ENCODE data around the gene LAMTOR4. TPM values are rescaled to one million over a fixed set of nuclear protein-coding genes. Genes with fewer than 3 reads are reported as not detected.
A peak's percentile ranks its signal among the peaks of the same experiment; 100 is the strongest.
"Not testable (repeated sequence)": the region's sequence is repeated elsewhere in the genome, so short reads cannot be mapped to it uniquely, and the experiment has no call there.

LAMTOR4 gene
- total and polyA plus RNA-seq, 7 donors = 48.7 to 141 (median 74.6) TPM

GRCh38 chr7:100190048-100190711, 41.5 kb downstream of the LAMTOR4 start:
- H3K9me3 ChIP-seq = no peaks in the 10 kb centered on the region
- H3K27me3 ChIP-seq (ENCODE audit: insufficient read depth in 3 of 3, low read length in 2 of 3) = peaks cover 0 to 3% (median 0%) of the 10 kb centered on the region in 3 donors
- peak in 3 of 4 donors; percentile 49 to 67 (median 56) for ATAC-seq
- no peaks in the 10 kb centered on the region for H3K4me1 ChIP-seq
- intact Hi-C loops (cut with DNase I) = no loop called here
- 64 to 77% (median 65%) methylated on average over 4 of the region's 4 CpGs for WGBS, 3 donors
- H3K27ac ChIP-seq = no peak overlapping the region
- H3K36me3 ChIP-seq (ENCODE audit: insufficient read depth in 1 of 2, low read depth in 1 of 2) = no peaks in the 10 kb centered on the region
- no peak overlapping the region for H3K4me3 ChIP-seq
- TF ChIP-seq CTCF (IDR thresholded peaks at IDR 0.05) = peak; percentile 39
- no peak for DNase-seq

- 56 to 68% (median 65%) methylated on average over 2 of the region's 2 CpGs for WGBS, 3 donors
- H3K4me3 ChIP-seq = no peak overlapping the region
- ATAC-seq (no peak), DNase-seq (no peak)
- H3K27me3 ChIP-seq (ENCODE audit: insufficient read depth in 3 of 3, low read length in 2 of 3) = peaks cover 0 to 4% (median 0%) of the 10 kb centered on the region in 3 donors
- intact Hi-C loops (cut with DNase I) = no loop called here
- H3K36me3 ChIP-seq (ENCODE audit: insufficient read depth in 1 of 2, low read depth in 1 of 2) = no peaks in the 10 kb centered on the region
- H3K9me3 ChIP-seq = no peaks in the 10 kb centered on the region
- no peaks in the 10 kb centered on the region for H3K4me1 ChIP-seq
- no peak for TF ChIP-seq CTCF (IDR thresholded peaks at IDR 0.05)
- no peak overlapping the region for H3K27ac ChIP-seq
These were observed 43.1 kb downstream of the LAMTOR4 start for GRCh38 chr7:100191775-100192174.

- H3K36me3 ChIP-seq (ENCODE audit: insufficient read depth in 1 of 2, low read depth in 1 of 2); H3K27me3 ChIP-seq (ENCODE audit: insufficient read depth in 3 of 3, low read length in 2 of 3); DNase-seq; intact Hi-C loops (cut with DNase I); H3K4me1 ChIP-seq; H3K27ac ChIP-seq; H3K9me3 ChIP-seq; ATAC-seq; H3K4me3 ChIP-seq: not testable (repeated sequence)
- 93 to 95% (median 93%) methylated on average over 6 of the region's 6 CpGs for WGBS, 3 donors
These were observed 43.7 kb downstream of the LAMTOR4 start for GRCh38 chr7:100192281-100192862.

GRCh38 chr7:100192969-100193368, 44.3 kb downstream of the LAMTOR4 start:
- Histone ChIP-seq H3K9me3 (no peaks in the 10 kb centered on the region), H3K27ac (no peak overlapping the region), H3K4me1 (no peaks in the 10 kb centered on the region), H3K27me3 (ENCODE audit: insufficient read depth in 3 of 3, low read length in 2 of 3) (peaks cover 0 to 4% (median 0%) of the 10 kb centered on the region in 3 donors), H3K36me3 (ENCODE audit: insufficient read depth in 1 of 2, low read depth in 1 of 2) (no peaks in the 10 kb centered on the region), H3K4me3 (no peak overlapping the region)
- WGBS, 3 donors = 69 to 88% (median 80%) methylated on average over 3 of the region's 3 CpGs
- DNase-seq (no peak), ATAC-seq (no peak)
- intact Hi-C loops (cut with DNase I) = no loop called here
- TF ChIP-seq CTCF (IDR thresholded peaks at IDR 0.05) = no peak

GRCh38 chr7:100195222-100195621, 46.5 kb downstream of the LAMTOR4 start:
- no peak overlapping the region for H3K27ac ChIP-seq
- H3K4me3 ChIP-seq = no peak overlapping the region
- H3K4me1 ChIP-seq = no peaks in the 10 kb centered on the region
- DNase-seq (no peak), ATAC-seq (no peak)
- no peaks in the 10 kb centered on the region for H3K36me3 ChIP-seq (ENCODE audit: insufficient read depth in 1 of 2, low read depth in 1 of 2)
- H3K9me3 ChIP-seq = no peaks in the 10 kb centered on the region
- 81 to 86% (median 82%) methylated on average over 2 of the region's 2 CpGs for WGBS, 3 donors
- peaks cover 0 to 4% (median 2%) of the 10 kb centered on the region in 3 donors for H3K27me3 ChIP-seq (ENCODE audit: insufficient read depth in 3 of 3, low read length in 2 of 3)
- no peak for TF ChIP-seq CTCF (IDR thresholded peaks at IDR 0.05)
- intact Hi-C loops (cut with DNase I) = no loop called here

- 93 to 96% (median 94%) methylated on average over 6 of the region's 6 CpGs for WGBS, 3 donors
- H3K27me3 ChIP-seq (ENCODE audit: insufficient read depth in 3 of 3, low read length in 2 of 3); H3K4me1 ChIP-seq; ATAC-seq; H3K27ac ChIP-seq; DNase-seq; H3K36me3 ChIP-seq (ENCODE audit: insufficient read depth in 1 of 2, low read depth in 1 of 2); H3K9me3 ChIP-seq; H3K4me3 ChIP-seq; intact Hi-C loops (cut with DNase I): not testable (repeated sequence)
These were observed 47.2 kb downstream of the LAMTOR4 start for GRCh38 chr7:100195901-100196322.
